ENCODE data around the gene CCDC179. TPM values are rescaled to one million over a fixed set of nuclear protein-coding genes. Genes with fewer than 3 reads are reported as not detected.

Gene CCDC179
- total RNA-seq, 1 donor from 2014 or later, result not detected

DNA sequence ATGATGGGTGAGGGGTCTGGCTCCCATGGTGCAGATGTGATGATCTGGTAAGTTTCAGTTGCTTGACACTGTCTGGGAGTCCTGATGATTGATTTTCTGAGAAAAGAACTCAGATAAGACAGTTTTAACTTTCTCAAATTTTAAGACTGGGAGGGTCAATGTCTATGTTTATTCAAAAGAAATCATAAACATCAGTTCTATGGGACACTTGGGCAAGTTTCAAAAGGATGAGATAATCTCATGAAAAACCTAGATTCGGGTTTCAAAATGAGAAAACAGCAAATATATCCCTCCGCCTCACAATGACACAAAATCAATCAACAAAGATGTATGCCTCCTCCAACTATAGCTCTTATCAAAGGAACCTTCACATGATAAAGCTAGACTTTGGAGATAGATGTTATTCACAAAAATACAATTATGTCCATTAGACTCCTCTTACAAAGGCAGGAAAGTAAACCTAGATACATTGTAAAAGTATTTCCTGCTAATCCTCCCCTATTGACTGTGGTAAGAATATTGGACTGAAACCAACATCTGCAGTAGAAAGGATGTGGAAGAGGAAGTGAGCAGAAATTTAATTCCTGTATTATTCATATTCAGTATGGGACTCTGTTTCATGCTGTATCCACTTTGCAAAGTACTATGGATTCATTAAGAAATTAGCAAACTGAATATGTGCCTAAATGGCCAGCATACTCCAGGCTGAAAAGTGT lies 52.3 kb downstream of the CCDC179 start:
- TF ChIP-seq, protein P1, sequence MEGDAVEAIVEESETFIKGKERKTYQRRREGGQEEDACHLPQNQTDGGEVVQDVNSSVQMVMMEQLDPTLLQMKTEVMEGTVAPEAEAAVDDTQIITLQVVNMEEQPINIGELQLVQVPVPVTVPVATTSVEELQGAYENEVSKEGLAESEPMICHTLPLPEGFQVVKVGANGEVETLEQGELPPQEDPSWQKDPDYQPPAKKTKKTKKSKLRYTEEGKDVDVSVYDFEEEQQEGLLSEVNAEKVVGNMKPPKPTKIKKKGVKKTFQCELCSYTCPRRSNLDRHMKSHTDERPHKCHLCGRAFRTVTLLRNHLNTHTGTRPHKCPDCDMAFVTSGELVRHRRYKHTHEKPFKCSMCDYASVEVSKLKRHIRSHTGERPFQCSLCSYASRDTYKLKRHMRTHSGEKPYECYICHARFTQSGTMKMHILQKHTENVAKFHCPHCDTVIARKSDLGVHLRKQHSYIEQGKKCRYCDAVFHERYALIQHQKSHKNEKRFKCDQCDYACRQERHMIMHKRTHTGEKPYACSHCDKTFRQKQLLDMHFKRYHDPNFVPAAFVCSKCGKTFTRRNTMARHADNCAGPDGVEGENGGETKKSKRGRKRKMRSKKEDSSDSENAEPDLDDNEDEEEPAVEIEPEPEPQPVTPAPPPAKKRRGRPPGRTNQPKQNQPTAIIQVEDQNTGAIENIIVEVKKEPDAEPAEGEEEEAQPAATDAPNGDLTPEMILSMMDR (IDR thresholded peaks at IDR 0.05), result no peak
- intact Hi-C loops (cut with DNase I), result no loop called here
- H3K27me3 ChIP-seq, result no peaks in the 10 kb centered on the region
- H3K4me3 ChIP-seq, result no peak overlapping the region
- H3K4me1 ChIP-seq, result no peaks in the 10 kb centered on the region
- H3K36me3 ChIP-seq, result no peaks in the 10 kb centered on the region
- no peak for DNase-seq (ENCODE audit: low spot score in 2 of 2)
- no peaks in the 10 kb centered on the region for H3K9me3 ChIP-seq
- H3K27ac ChIP-seq, result no peak overlapping the region

- H3K36me3 ChIP-seq, result no peaks in the 10 kb centered on the region
- H3K9me3 ChIP-seq, result no peaks in the 10 kb centered on the region
- H3K4me1 ChIP-seq, result no peaks in the 10 kb centered on the region
- H3K27ac ChIP-seq, result no peak overlapping the region
- no peak overlapping the region for H3K4me3 ChIP-seq
- intact Hi-C loops (cut with DNase I), result no loop called here
- TF ChIP-seq, protein P1 (IDR thresholded peaks at IDR 0.05), result no peak
- DNase-seq (ENCODE audit: low spot score in 2 of 2), result no peak
- no peaks in the 10 kb centered on the region for H3K27me3 ChIP-seq
Observed at GRCh38 chr11:22807391-22807790, 52.9 kb downstream of the CCDC179 start.

GRCh38 chr11:22802861-22803260 lies 57.4 kb downstream of the CCDC179 start:
- TF ChIP-seq, protein P1 (IDR thresholded peaks at IDR 0.05), result no peak
- Histone ChIP-seq H3K27me3 (no peaks in the 10 kb centered on the region), H3K4me1 (no peaks in the 10 kb centered on the region), H3K4me3 (no peak overlapping the region), H3K9me3 (no peaks in the 10 kb centered on the region), H3K36me3 (no peaks in the 10 kb centered on the region), H3K27ac (no peak overlapping the region)
- intact Hi-C loops (cut with DNase I), result no loop called here
- no peak for DNase-seq (ENCODE audit: low spot score in 2 of 2)

GRCh38 chr11:22800482-22800881 lies 59.8 kb downstream of the CCDC179 start:
- intact Hi-C loops (cut with DNase I), result no loop called here
- no peaks in the 10 kb centered on the region for H3K4me1 ChIP-seq
- no peaks in the 10 kb centered on the region for H3K27me3 ChIP-seq
- DNase-seq (ENCODE audit: low spot score in 2 of 2), result no peak
- H3K27ac ChIP-seq, result no peak overlapping the region
- no peaks in the 10 kb centered on the region for H3K9me3 ChIP-seq
- H3K36me3 ChIP-seq, result no peaks in the 10 kb centered on the region
- TF ChIP-seq, protein P1 (IDR thresholded peaks at IDR 0.05), result no peak
- no peak overlapping the region for H3K4me3 ChIP-seq

GRCh38 chr11:22798901-22799300 lies 61.4 kb downstream of the CCDC179 start:
- Histone ChIP-seq H3K36me3 (no peaks in the 10 kb centered on the region), H3K27me3 (no peaks in the 10 kb centered on the region), H3K4me1 (no peaks in the 10 kb centered on the region), H3K27ac (no peak overlapping the region), H3K4me3 (no peak overlapping the region), H3K9me3 (no peaks in the 10 kb centered on the region)
- no peak for DNase-seq (ENCODE audit: low spot score in 2 of 2)
- TF ChIP-seq, protein P1 (IDR thresholded peaks at IDR 0.05), result no peak
- intact Hi-C loops (cut with DNase I), result no loop called here
